Astrocyte of the hippocampus (primary cell): ENCODE results near the gene PCDHGB7.
A peak's percentile ranks its signal among the peaks of the same experiment; 100 is the strongest.
"Not testable (repeated sequence)": the region's sequence is repeated elsewhere in the genome, so short reads cannot be mapped to it uniquely, and the experiment has no call there.

ENCODE experiments used
- DNase-seq: peaks from one replicate; pipeline ENCODE4 v3.0.0; 2011; ENCODE audit warnings: low read depth, low spot score

PCDHGB7 gene

DNA sequence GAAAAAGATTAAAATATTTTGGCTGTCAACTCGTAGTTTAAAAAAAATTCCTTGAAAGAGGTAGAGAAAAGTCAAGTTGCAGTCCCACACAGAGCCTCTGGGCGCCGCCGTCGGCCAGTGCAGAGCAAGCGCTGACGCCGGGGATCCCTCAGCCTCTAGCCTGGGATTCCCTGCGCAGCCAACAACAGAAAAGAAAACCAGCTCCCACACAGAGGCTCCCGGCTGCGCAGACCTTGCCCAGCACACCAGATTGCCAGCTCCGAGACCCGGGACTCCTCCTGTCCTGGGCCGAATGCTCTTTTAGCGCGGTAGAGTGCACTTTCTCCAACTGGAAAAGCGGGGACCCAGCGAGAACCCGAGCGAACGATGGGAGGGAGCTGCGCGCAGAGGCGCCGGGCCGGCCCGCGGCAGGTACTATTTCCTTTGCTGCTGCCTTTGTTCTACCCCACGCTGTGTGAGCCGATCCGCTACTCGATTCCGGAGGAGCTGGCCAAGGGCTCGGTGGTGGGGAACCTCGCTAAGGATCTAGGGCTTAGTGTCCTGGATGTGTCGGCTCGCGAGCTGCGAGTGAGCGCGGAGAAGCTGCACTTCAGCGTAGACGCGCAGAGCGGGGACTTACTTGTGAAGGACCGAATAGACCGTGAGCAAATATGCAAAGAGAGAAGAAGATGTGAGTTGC is at the start of gene PCDHGB7:
Gene PCDHGB7 (plus strand): TSS at position 184 of the 679 bp plus-strand sequence. CDS start 183 bp downstream, at position 367.
- peak; percentile 91 for DNase-seq

DNA sequence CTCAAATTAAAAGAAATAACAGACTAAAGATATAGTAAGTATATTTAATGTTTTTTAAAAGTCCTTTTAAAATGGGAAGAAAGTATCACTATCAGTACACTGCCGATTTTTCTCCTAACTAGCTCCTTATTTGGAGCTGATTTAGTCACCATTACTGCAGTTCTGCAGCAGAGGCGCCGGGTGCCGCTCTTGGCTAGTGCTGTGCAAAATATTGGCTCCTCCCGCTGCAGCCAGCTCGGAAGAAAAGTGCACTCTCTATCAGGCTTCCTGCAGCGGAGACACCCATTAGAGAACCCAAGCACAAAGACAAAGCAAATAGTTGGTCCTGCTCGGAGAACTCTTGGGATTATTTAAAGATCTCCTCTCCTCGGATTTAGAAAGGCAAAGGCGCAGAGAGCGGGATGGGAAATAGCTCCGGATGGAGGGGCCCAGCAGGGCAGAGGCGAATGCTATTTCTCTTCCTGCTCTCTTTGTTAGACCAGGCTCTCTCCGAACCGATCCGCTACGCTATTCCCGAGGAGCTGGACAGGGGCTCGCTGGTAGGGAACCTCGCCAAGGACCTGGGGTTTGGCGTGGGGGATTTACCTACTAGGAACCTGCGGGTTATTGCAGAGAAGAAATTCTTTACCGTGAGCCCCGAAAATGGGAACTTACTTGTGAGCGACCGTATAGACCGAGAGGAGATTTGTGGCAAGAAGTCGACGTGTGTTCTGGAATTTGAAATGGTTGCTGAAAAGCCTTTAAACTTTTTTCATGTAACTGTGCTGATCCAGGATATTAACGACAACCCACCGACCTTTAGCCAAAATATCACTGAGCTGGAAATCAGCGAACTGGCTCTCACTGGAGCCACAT is 47.3 kb upstream of the PCDHGB7 start, which contains the start of gene PCDHGB3:
Gene PCDHGB3 (plus strand): TSS at position 249 of the 855 bp plus-strand sequence. CDS start 153 bp downstream, at position 402.
- peak; percentile 60 for DNase-seq

DNA sequence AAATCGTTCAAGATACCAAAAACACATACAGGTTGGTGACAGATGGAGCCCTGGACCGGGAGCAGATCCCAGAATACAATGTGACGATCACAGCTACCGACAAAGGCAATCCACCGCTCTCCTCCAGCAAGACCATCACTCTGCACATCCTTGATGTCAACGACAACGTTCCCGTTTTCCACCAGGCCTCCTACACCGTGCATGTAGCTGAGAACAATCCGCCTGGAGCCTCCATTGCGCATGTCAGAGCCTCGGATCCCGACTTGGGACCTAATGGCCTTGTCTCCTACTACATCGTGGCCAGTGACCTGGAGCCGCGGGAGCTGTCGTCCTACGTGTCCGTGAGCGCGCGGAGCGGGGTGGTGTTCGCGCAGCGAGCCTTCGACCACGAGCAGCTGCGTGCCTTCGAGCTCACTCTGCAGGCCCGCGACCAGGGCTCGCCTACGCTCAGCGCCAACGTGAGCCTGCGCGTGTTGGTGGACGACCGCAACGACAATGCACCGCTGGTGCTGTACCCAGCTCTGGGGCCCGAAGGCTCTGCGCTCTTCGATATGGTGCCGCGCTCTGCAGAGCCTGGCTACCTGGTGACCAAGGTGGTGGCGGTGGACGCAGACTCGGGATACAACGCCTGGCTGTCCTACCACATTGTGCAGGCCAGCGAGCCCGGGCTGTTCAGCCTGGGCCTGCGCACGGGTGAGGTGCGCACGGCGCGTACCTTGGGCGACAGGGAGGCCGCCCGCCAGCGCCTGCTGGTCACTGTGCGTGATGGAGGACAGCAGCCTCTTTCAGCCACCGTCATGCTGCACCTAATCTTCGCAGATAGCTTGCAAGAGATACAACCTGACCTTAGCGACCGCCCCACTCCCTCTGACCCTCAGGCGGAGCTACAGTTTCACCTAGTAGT is 45.7 kb upstream of the PCDHGB7 start:
- DNase-seq, result no peak

DNA sequence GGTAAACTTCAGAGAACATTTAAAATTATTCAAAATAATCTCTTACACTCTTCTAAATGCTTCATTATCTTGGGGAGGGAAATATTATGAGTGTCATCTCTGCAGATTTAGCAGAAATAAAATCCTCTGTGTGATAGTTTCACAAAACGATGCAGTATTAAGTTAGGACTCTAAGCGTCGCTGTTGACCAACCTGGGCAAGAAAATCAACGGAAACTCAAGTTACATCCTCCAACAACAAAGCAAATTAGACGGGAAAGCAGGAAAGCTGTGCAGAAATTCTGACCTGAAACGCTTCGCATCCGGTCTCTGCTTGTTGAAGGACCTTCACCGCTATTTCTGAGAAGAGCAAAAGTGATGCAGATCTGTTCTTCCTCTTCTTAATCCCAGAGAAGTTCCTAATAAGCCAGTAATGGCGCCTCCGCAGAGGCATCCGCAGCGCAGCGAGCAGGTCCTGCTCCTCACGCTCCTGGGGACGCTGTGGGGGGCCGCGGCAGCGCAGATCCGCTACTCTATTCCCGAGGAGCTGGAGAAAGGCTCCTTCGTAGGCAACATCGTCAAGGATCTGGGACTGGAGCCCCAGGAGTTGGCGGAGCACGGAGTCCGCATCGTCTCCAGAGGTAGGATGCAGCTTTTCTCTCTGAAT is 43.7 kb upstream of the PCDHGB7 start, which contains the start of gene PCDHGA6:
Gene PCDHGA6 (plus strand): TSS at position 219 of the 645 bp plus-strand sequence. CDS start 193 bp downstream, at position 412.
- peak; percentile 36 for DNase-seq

DNA sequence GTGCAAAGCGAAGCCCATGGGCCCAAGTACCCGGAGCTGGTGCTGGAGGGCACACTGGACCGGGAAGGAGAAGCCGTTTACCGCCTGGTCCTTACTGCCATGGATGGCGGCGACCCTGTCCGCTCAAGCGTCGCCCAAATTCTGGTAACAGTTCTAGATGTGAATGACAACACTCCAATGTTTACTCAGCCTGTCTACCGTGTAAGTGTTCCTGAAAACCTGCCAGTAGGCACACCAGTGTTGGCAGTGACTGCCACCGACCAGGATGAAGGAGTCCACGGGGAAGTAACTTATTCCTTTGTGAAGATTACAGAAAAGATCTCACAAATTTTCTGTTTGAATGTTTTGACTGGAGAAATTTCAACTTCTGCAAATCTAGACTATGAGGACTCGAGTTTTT is 42.9 kb upstream of the PCDHGB7 start:
- no peak for DNase-seq

DNA sequence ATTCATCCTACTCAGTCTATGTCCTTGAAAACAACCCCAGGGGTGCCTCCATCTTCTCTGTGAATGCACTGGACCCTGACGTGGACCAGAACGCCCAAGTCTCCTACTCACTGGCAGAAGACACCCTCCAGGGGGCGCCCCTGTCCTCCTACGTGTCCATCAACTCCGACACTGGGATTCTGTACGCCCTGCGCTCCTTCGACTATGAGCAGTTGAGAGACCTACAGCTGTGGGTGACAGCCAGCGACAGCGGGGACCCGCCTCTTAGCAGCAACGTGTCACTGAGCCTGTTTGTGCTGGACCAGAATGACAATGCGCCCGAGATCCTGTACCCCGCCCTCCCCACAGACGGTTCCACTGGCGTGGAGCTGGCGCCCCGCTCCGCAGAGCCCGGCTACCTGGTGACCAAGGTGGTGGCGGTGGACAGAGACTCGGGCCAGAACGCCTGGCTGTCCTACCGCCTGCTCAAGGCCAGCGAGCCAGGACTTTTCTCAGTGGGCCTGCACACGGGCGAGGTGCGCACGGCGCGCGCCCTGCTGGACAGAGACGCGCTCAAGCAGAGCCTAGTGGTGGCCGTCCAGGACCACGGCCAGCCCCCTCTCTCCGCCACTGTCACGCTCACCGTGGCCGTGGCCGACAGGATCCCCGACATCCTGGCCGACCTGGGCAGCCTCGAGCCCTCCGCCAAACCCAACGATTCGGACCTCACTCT is 41.9 kb upstream of the PCDHGB7 start:
- not testable (repeated sequence) for DNase-seq

DNA sequence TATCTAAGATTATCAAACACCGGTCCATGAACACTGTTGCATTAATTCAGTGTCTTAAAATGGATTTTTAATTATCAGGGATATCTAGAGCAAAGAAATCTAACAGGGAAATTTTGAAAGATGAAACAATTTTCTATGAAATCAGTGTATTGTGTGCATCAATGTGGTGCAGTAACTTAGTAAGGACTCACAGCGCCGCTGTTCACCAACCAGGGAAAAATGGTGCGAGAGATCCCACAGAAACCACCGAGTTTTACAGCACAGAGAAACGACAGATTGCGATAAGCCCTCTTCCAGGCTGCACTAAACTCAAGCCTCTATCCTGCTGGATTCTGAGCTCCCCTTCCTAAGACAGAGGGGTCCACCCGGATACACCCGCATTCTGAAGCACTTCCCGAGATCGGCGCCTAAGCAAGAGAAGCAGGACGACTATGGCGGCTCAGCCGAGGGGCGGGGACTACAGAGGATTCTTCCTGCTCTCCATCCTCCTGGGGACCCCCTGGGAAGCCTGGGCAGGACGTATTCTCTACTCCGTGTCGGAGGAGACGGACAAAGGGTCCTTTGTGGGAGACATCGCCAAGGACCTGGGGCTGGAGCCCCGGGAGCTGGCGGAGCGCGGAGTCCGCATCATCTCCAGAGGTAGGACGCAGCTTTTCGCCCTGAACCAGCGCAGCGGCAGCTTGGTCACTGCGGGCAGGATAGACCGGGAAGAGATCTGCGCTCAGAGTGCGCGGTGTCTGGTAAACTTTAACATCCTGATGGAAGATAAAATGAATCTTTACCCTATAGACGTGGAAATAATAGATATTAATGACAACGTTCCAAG is 34.8 kb upstream of the PCDHGB7 start, which contains the start of gene PCDHGA7:
Gene PCDHGA7 (plus strand): TSS at position 274 of the 826 bp plus-strand sequence. CDS start 158 bp downstream, at position 432.
- DNase-seq, result peak; percentile 51

DNA sequence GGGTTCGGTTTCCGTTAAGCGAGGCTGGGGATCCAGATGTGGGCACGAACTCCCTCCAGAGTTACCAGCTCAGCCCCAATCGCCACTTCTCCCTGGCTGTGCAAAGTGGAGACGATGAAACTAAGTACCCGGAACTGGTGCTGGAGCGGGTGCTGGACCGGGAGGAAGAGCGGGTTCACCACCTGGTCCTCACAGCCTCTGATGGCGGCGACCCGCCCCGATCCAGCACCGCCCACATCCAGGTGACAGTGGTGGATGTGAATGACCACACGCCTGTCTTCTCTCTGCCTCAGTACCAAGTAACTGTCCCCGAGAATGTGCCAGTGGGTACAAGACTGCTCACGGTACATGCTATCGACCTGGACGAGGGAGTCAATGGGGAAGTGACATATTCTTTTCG is 34.1 kb upstream of the PCDHGB7 start:
- DNase-seq, result no peak

DNA sequence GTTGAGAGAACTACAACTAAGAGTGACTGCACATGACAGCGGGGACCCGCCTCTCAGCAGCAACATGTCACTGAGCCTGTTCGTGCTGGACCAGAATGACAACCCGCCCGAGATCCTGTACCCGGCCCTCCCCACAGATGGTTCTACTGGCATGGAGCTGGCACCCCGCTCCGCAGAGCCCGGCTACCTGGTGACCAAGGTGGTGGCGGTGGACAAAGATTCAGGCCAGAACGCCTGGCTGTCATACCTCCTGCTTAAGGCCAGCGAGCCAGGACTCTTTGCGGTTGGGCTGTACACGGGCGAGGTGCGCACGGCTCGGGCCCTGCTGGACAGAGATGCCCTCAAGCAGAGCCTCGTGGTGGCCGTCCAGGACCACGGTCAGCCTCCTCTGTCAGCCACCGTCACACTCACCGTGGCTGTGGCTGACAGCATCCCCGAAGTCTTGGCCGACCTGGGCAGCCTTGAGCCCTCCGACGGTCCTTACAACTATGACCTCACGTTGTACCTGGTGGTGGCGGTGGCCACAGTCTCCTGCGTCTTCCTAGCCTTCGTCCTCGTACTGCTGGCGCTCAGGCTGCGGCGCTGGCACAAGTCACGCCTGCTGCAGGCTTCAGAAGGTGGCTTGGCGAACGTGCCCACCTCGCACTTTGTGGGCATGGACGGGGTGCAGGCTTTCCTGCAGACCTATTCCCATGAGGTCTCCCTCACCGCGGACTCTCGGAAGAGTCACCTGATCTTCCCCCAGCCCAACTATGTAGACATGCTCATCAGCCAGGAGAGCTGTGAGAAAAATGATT is 32.8 kb upstream of the PCDHGB7 start:
- no peak for DNase-seq

DNA sequence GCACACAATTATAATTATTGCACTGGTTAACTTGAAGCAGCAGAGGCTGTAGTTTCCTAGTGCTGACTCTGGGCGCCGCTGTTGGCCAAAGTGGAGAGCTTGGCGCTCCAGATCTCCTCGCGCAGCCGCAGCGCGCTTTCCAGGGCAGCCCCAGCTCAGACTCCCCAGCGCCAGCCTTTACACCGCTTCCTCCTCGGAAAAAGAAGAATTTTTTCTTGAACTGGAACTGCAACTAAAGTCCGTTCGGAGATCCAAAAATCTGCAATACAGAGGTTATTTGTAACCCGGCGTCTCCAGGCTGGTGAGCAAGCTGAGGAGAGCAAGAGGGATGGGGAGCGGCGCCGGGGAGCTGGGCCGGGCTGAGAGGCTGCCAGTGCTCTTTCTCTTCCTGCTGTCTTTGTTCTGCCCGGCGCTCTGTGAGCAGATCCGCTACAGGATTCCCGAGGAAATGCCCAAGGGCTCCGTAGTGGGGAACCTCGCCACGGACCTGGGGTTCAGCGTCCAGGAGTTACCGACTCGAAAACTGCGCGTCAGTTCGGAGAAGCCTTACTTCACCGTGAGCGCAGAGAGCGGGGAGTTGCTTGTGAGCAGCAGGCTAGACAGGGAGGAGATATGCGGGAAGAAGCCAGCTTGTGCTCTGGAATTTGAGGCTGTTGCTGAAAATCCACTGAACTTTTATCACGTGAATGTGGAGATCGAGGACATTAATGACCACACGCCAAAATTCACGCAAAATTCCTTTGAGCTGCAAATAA is 29.7 kb upstream of the PCDHGB7 start, which contains the start of gene PCDHGB4:
Gene PCDHGB4 (plus strand): TSS at position 142 of the 755 bp plus-strand sequence. CDS start 187 bp downstream, at position 329.
- peak; percentile 62 for DNase-seq

DNA sequence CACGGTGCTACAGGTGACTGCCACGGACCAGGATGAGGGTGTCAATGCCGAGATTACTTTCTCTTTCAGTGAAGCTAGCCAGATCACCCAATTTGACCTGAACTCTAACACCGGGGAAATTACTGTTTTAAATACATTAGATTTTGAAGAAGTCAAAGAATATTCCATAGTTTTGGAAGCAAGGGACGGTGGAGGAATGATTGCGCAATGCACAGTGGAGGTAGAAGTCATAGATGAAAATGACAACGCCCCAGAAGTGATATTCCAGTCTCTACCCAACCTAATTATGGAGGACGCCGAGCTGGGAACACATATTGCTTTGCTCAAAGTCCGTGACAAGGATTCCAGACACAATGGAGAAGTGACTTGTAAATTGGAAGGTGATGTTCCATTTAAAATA is 28.8 kb upstream of the PCDHGB7 start:
- DNase-seq, result no peak

DNA sequence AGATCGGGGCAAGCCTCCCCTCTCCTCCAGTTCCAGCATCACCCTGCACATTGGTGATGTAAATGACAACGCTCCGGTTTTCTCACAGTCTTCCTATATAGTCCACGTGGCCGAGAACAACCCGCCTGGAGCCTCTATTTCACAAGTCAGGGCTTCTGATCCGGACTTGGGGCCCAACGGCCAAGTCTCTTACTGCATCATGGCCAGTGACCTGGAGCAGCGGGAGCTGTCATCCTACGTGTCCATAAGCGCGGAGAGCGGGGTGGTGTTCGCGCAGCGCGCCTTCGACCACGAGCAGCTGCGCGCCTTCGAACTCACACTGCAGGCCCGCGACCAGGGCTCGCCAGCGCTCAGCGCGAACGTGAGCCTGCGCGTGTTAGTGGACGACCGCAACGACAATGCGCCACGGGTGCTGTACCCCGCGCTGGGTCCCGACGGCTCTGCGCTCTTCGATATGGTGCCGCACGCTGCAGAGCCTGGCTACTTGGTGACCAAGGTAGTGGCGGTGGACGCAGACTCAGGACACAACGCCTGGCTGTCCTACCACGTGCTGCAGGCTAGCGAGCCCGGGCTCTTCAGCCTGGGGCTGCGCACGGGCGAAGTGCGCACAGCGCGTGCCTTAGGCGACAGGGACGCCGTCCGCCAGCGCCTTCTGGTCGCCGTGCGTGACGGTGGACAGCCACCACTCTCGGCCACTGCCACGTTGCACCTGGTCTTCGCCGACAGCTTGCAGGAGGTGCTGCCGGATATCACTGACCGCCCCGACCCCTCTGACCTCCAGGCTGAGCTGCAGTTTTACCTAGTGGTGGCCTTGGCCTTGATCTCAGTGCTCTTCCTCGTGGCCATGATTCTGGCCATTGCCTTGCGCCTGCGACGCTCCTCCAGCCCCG is 28.1 kb upstream of the PCDHGB7 start:
- no peak for DNase-seq

DNA sequence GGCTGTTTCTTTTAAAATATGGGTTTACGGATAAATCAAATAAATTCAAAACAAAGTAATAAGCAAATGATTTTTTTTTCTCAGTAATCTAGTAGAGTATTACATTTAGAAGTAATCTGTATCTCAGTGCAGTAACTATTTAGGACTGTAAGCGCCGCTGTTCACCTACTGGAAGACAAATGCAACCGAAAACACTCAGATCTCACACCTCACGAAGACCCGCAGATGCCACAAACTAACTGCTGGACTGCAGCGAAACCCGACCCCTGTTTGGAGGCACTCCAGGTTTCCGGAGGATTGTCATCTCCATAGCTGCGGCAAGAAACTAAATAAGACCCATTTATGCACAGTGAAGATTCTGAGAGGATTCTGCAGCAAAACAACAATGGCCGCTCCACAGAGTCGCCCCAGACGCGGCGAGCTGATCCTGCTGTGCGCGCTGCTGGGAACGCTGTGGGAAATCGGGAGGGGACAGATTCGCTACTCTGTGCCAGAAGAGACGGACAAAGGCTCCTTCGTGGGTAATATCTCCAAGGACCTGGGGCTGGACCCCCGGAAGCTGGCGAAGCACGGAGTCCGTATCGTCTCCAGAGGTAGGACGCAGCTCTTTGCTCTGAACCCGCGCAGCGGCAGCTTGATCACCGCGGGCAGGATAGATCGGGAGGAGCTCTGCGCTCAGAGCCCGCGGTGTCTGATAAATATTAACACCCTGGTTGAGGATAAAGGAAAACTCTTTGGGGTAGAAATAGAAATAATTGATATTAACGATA is 24.9 kb upstream of the PCDHGB7 start, which contains the start of gene PCDHGA8:
Gene PCDHGA8 (plus strand): TSS at position 205 of the 770 bp plus-strand sequence. CDS start 181 bp downstream, at position 386.
- DNase-seq, result no peak

DNA sequence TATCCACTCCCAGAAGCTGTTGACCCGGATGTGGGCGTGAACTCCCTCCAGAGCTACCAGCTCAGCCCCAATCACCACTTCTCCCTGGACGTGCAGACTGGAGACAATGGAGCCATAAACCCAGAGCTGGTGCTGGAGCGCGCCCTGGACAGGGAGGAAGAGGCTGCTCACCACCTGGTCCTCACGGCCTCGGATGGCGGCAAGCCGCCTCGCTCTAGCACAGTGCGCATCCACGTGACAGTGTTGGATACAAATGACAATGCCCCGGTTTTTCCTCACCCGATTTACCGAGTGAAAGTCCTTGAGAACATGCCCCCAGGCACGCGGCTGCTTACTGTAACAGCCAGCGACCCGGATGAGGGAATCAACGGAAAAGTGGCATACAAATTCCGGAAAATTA is 24.2 kb upstream of the PCDHGB7 start:
- no peak for DNase-seq

DNA sequence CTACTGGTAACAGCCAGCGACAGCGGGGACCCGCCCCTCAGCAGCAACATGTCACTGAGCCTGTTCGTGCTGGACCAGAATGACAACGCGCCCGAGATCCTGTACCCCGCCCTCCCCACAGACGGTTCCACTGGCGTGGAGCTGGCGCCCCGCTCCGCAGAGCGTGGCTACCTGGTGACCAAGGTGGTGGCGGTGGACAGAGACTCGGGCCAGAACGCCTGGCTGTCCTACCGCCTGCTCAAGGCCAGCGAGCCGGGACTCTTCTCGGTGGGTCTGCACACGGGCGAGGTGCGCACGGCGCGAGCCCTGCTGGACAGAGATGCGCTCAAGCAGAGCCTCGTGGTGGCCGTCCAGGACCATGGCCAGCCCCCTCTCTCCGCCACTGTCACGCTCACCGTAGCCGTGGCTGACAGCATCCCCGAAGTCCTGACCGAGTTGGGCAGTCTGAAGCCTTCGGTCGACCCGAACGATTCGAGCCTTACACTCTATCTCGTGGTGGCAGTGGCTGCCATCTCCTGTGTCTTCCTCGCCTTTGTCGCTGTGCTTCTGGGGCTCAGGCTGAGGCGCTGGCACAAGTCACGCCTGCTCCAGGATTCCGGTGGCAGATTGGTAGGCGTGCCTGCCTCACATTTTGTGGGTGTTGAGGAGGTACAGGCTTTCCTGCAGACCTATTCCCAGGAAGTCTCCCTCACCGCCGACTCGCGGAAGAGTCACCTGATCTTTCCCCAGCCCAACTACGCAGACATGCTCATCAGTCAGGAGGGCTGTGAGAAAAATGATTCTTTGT is 22.9 kb upstream of the PCDHGB7 start:
- not testable (repeated sequence) for DNase-seq
